Stimulated activated CD4-positive, alpha-beta T cell treated with anti-CD3 and anti-CD28 coated beads, Interleukin-12 subunit alpha, Interleukin-12 subunit beta, amount 100 ng/mL, for 24 hours (primary cell): ENCODE measurements around the gene FOXR1.
"Not testable (repeated sequence)": the region's sequence is repeated elsewhere in the genome, so short reads cannot be mapped to it uniquely, and the experiment has no call there.

Experiments
- DNase-seq, 2 experiments: peaks; one replicate each; pipeline ENCODE4 v3.0.0-alpha.2; 2020; ENCODE audit warnings: low read depth in 2 of 2

Gene FOXR1

GRCh38 chr11:118997627-118998387 is 26.2 kb downstream of the FOXR1 start, which contains the start of gene CENATAC:
CENATAC (plus strand) TSS chr11:118998138; CDS start chr11:118998198, 60 bp downstream.
- peak; percentile 91 to 96 for DNase-seq

DNA sequence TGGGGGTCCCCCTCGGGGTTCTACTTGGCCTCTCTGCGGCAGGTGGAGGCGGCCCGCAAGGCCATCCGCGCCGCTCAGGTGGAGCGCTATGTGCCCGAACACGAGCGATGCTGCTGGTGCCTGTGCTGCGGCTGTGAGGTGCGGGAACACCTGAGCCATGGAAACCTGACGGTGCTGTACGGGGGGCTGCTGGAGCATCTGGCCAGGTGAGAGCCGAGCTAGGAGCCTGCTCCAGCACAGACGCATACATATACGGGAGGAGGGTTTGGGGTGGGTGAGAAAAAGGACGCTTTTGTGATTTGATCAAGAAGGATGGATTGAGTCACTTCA is 26.8 kb downstream of the FOXR1 start:
- no peak for DNase-seq

GRCh38 chr11:118998822-118999221 is 27.3 kb downstream of the FOXR1 start:
- no peak for DNase-seq

GRCh38 chr11:119000906-119001305 is 29.3 kb downstream of the FOXR1 start:
- no peak for DNase-seq

- no peak for DNase-seq
These were observed 35.1 kb downstream of the FOXR1 start for GRCh38 chr11:119006656-119007055.

GRCh38 chr11:119011476-119012053 is 40.0 kb downstream of the FOXR1 start:
- no peak for DNase-seq

DNA sequence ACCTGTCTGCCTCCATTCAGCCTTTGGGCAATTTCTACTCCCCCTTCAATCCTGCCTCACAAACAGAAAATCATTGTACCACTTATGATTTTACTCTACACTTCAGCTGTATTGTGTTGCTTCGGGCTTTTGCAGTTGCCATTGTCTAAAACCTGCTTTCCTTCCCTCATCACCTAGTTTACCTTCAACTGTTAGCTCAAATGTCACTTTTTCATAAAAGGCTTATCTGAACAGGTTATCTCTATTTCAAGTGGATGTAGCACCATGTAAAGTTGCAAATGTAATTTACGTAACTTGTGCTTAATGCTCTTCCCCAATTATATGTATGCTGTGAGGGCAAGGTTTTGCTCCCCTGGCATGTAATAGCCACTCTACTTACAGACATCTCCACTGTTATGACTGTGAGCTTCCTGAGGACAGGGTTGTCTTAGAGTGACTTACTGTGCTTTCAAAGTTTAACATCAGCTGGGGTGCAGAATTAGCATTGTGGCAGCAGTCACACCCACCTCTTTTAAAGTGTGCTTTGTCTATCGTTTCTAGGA is 41.1 kb downstream of the FOXR1 start:
- no peak for DNase-seq

DNA sequence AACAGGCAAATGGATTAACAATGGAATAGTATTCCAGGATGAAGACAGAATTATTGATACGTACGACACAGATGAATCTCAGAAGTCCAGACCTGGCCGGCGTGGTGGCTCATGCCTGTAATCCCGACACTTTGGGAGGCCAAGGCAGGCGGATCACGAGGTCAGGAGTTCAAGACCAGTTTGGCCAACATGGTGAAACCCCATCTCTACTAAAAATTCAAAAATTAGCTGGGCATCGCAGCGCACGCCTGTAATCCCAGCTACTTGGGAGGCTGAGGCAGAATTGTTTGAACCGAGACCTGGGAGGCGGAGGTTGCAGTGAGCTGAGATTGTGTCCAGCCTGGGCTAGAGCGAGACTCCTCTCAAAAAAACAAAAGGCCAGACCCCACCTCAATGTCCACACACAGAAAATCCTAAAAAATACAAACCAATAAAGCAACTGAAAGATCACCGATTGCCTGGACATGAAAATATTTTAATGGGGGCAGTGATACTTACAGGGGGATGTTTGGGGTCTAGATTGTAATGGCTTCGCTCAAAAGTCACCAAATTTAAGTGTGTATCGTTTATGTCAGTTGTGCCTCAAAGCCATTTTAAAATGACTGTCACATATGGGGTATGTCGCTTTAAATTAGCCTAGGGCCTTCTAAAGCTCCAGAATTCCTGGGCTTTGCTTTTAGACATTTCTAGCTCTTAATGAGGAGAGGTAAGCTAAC is 42.8 kb downstream of the FOXR1 start:
- DNase-seq = no peak

- DNase-seq = no peak
These were observed 43.6 kb downstream of the FOXR1 start for GRCh38 chr11:119015054-119015611.

DNA sequence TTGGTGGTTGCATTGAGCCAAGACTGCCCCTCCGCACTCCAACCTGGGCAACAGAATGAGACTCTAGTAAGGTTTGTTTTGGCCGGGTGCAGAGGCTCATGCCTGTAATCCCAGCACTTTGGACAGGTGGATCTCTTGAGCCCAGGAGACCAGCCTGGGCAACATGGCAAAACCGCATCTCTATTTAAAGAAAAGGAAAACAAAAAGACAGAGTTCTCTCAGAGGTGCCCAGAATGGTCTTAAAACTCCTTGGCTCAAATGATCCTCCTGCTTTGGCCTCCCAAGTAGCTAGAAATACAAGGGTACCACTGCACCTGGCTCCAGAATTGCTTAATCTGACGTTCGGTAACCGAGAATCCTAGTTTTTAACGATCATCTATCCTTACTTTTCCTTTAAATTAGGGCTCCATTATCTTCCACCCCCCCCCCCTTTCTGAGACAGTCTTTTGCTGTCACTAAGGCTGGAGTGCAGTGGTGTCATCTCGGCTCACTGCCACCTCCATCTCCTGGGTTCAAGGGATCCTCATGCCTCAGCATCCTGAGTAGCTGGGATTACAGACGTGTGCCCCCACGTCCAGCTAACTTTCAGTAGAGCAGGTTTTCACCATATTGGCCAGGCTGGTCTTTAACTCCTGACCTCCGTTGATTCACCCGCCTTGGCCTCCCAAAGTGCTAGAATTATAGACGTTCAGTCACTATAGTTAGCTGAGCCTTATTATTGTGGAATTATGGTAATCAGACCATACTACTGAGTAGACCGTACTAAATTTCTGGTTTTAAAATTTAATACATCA is 44.9 kb downstream of the FOXR1 start:
- no peak for DNase-seq

DNA sequence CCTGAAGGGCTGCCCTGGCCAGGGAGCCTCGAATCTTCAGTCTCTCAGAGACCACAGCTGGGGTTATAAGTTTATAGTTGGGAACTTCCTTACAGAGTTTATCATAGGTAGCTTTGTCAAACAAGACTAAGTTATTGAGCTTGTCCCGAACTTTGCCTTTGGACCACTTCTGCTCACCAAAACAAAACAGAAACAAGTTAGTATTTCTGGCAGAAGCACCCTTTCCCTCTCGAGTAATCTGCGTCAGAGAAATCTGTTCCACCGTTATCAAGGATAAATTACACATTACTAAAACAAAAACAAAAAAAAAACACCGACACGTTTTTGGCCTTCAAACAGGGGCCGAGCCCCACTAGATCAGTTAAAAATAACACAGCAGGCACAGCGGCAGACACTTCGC is 45.8 kb downstream of the FOXR1 start:
- DNase-seq = not testable (repeated sequence)

DNA sequence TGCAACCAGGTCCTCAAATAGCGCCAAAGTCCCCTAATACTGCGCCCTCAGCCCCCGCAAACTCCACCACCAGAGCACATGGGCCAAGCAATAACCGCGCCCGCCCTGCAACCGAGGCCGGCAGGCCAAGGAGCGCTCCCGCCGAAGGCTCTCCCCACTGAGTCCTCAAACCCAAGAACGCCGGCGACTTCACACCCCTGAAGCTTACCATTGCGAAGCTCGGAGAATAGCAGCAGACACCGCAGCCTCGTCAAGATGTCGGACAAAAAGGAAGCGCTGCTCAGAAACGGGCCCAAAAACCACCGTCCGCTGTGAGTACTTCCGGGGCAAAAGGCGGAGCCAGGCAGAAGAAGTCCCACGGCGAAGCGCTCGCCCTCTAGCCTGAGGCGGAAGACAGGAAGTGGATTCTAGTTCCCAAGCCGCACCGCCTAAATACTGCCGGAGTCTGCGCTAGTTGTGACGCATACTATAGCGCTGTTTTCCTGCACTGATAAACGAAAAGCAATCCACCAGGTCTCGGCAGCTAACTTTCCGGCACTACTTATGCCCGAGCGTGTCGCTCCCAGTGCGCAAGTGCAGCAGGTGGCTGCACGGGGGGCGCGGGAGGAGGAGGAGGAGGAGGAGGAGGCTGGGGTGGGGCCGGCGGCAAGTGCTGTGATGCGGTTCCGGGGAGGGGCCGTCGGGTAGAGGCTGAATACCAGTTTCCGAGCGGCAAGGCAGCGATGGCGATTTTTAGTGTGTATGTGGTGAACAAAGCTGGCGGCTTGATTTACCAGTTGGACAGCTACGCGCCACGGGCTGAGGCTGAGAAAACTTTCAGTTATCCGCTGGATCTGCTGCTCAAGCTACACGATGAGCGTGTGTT is 46.7 kb downstream of the FOXR1 start, which contains the start of the genes RPS25 and TRAPPC4:
Gene RPS25 (minus strand): TSS at position 270 of the 865 bp plus-strand sequence. CDS start 59 bp downstream, at position 211.
Gene TRAPPC4 (plus strand): TSS at position 693 of the 865 bp plus-strand sequence. CDS start 30 bp downstream, at position 723.
- DNase-seq = peak; percentile 91

DNA sequence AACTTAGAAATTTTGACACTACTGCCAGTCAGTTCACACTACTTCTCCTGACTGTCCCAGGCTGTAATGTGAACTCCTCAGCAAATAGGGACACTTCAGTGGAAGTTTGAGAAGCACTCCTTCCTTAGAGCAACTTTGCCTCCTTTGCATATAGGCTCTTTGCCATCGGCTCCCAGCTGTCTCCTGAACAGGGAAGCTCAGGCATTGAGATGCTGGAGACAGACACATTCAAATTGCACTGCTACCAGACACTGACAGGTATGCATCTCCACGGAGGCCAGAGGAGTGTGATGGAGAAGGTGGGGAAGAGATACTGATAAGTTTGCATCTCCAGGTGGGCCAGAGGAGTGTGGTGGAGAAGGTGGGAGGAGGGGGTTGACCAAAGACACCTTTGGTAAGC is 48.4 kb downstream of the FOXR1 start:
- no peak for DNase-seq

DNA sequence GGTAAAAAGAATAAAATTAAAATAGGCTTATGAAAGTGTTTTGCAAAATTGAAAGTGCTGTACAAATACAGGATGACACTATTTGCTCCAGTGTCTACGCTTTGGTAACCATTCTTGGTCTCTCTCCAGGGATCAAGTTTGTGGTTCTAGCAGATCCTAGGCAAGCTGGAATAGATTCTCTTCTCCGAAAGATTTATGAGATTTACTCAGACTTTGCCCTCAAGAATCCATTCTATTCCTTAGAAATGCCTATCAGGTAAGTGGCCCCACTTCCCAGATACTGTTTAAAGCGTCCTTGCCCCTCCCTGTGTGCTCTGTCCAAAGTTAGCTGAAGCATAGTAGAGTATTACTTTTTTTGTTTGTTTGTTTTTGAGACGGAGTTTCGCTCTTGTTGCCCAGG is 50.1 kb downstream of the FOXR1 start:
- DNase-seq = no peak

- DNase-seq = no peak
These were observed 52.2 kb downstream of the FOXR1 start for GRCh38 chr11:119023741-119024140.

DNA sequence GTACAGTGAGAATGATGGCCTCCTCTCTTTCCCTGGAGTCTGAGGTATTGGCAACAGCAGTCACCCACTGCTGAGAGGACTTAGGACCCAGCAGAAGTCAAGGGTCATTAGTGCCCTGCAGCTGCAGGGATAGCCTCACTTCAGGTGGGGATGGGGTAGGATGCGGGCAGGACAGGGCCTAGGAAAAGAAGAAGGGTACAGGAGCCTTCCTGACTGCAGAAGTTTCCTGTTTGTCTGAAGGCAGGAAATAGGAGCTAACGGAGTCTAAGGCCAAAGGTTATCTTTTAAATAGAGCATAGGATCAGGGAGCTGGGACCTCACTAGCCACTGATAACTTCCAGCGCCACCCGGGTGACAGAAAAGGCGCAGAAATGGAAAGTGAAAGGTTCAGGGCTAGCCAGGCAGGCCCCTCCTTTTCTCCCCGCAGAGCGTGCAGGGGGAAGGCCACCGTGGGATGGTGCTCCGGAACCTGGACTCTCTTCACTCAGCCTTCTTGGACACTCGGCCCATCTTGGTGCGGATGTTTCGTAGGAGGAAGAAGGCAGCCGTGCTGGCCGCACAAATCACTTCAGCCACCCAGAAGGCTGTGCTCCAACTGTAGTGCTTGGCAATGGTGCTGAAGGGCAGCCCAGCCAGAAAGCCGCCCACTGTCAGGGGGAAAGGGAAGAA is 53.0 kb downstream of the FOXR1 start:
- DNase-seq = no peak

GRCh38 chr11:119025099-119025473 is 53.5 kb downstream of the FOXR1 start:
- no peak for DNase-seq

DNA sequence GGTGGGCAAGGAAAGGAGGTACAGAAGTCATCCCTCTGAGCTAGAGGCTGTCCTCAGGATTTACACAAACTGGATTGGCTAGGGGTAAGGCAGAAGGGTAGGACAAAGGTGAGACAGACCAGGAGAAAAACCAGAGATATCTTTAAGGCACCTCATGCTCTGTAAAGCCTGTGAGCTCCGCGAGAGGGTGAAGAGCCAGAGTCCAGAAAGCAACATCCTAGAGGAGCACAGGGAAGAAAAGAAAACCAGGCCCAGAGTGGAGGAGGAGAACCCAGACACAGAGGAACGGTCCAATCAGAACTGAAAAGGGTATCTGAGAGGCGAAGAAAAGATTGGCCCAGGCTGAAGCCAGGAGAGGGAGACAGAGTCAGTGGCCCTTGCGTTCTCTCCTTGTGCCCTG is 54.0 kb downstream of the FOXR1 start:
- no peak for DNase-seq

GRCh38 chr11:119025978-119026766 is 54.6 kb downstream of the FOXR1 start:
- DNase-seq = no peak
